GM12878 (cell line): Measurements from ENCODE around the gene NAA10. TPM values are rescaled to one million over a fixed set of nuclear protein-coding genes. Genes with fewer than 3 reads are reported as not detected.

ENCODE experiments used
- ATF7 ChIP-seq: fragments of 450-650 bp; IDR thresholded peaks from 2 replicates; pipeline ENCODE4 v1.6.1; 2016; ENCODE audit warnings: low read depth, mild to moderate bottlenecking
- CBFB ChIP-seq: IDR thresholded peaks from 2 replicates; pipeline ENCODE4 v1.6.1; 2016; ENCODE audit warnings: antibody characterized with exemption, low read depth
- CBX3 ChIP-seq: fragments of 200-600 bp; sonication (generic); IDR thresholded peaks from 2 replicates; pipeline ENCODE4 v1.6.1; 2016; ENCODE audit warnings: low read depth, borderline replicate concordance
- CHD1 ChIP-seq: IDR thresholded peaks from 2 replicates; pipeline ENCODE4 v1.6.1; 2012; ENCODE audit warnings: low read depth, low read length, improper control_type of control experiment
- CHD4 ChIP-seq: fragments of 200-600 bp; sonication (generic); IDR thresholded peaks from 2 replicates; pipeline ENCODE4 v1.6.1; 2016; ENCODE audit warnings: mild to moderate bottlenecking
- CREM ChIP-seq: IDR thresholded peaks from 2 replicates; pipeline ENCODE4 v1.6.1; 2014; ENCODE audit warnings: antibody characterized with exemption, low read depth
- EED ChIP-seq: sonication (generic); IDR thresholded peaks from 2 replicates; pipeline ENCODE4 v1.6.1; 2016; ENCODE audit warnings: antibody characterized with exemption, low read depth
- EP300 ChIP-seq, 2 experiments: fragments of 150-350 bp in 1 of 2; IDR thresholded peaks; 2 replicates each; pipeline ENCODE4 v1.6.1; 2011 to 2012; ENCODE audit warnings: low read depth in 2 of 2, low read length in 2 of 2, borderline replicate concordance in 1 of 2, improper control_type of control experiment in 1 of 2, inconsistent platforms in 1 of 2; ENCODE audit not compliant: control insufficient read depth in 1 of 2
- ESRRA ChIP-seq: IDR thresholded peaks from 2 replicates; pipeline ENCODE4 v1.6.1; 2012; ENCODE audit warnings: mild to moderate bottlenecking, low read length, improper control_type of control experiment
- FOXK2 ChIP-seq: fragments of 450-650 bp; IDR thresholded peaks from 2 replicates; pipeline ENCODE4 v1.6.1; 2017; ENCODE audit warnings: mild to moderate bottlenecking, moderate library complexity
- HDAC2 ChIP-seq: fragments of 200-600 bp; sonication (generic); IDR thresholded peaks from 2 replicates; pipeline ENCODE4 v1.6.1; 2017
- IKZF1 ChIP-seq: fragments of 450-650 bp; conservative IDR thresholded peaks from 2 replicates; pipeline ENCODE4 v1.6.1; 2017; ENCODE audit warnings: antibody characterized with exemption, mild to moderate bottlenecking
- KDM1A ChIP-seq: fragments of 200-600 bp; sonication (generic); IDR thresholded peaks from 2 replicates; pipeline ENCODE4 v1.6.1; 2016; ENCODE audit warnings: borderline replicate concordance
- KLF5 ChIP-seq: fragments of 450-650 bp; IDR thresholded peaks from 2 replicates; pipeline ENCODE4 v1.6.1; 2014; ENCODE audit warnings: mild to moderate bottlenecking; ENCODE audit not compliant: partially characterized antibody
- MEF2B ChIP-seq: fragments of 450-650 bp; IDR thresholded peaks from 2 replicates; pipeline ENCODE4 v1.6.1; 2018; ENCODE audit warnings: mild to moderate bottlenecking, moderate library complexity; ENCODE audit not compliant: partially characterized antibody, poor library complexity, severe bottlenecking
- MYB ChIP-seq: fragments of 150-350 bp; IDR thresholded peaks from 2 replicates; pipeline ENCODE4 v1.6.1; 2014; ENCODE audit warnings: mild to moderate bottlenecking, low read depth, low read length, borderline replicate concordance
- MYC ChIP-seq: IDR thresholded peaks from 2 replicates; pipeline ENCODE4 v1.6.1; 2011; ENCODE audit warnings: mild to moderate bottlenecking, low read length, moderate library complexity, inconsistent platforms; ENCODE audit not compliant: insufficient read depth, insufficient replicate concordance, insufficient read length, severe bottlenecking
- NBN ChIP-seq: fragments of 450-650 bp; IDR thresholded peaks from 2 replicates; pipeline ENCODE4 v1.6.1; 2016
- NFYA ChIP-seq: IDR thresholded peaks from 2 replicates; pipeline ENCODE4 v1.6.1; 2011; ENCODE audit warnings: low read depth, mild to moderate bottlenecking, low read length, improper control_type of control experiment, borderline replicate concordance
- NR2C1 ChIP-seq: fragments of 450-650 bp; IDR thresholded peaks from 2 replicates; pipeline ENCODE4 v1.6.1; 2017; ENCODE audit warnings: antibody characterized with exemption, mild to moderate bottlenecking, moderate library complexity
- POLR2AphosphoS5 ChIP-seq: IDR thresholded peaks from 2 replicates; pipeline ENCODE4 v1.6.1; 2011; ENCODE audit warnings: mild to moderate bottlenecking, low read length, inconsistent platforms
- RFX5 ChIP-seq: IDR thresholded peaks from 2 replicates; pipeline ENCODE4 v1.6.1; 2011; ENCODE audit warnings: low read depth, low read length, improper control_type of control experiment
- SREBF1 ChIP-seq: IDR thresholded peaks from 2 replicates; pipeline ENCODE4 v1.6.1; 2012; ENCODE audit warnings: mild to moderate bottlenecking, low read length
- ZNF24 ChIP-seq: fragments of 450-650 bp; IDR thresholded peaks from 2 replicates; pipeline ENCODE4 v1.6.1; 2017; ENCODE audit warnings: antibody characterized with exemption, mild to moderate bottlenecking
- polyA plus RNA-seq, 11 experiments: library from polyadenylated mRNA; depleted of rRNA in 4 of 11; unstranded in 6 of 11; stranded (reverse) in 5 of 11; fragments of >200 nt; fragmentation: Nextera tagmentation in 4 of 11; fragmentation: Illumina TruSeq in 1 of 11; extraction: Ambion mirVana in 4 of 11; extraction: Trizol in 1 of 11; gene quantifications; 1 replicate in 1 of 11; 2 replicates in 10 of 11; pipeline versions ENCODE4 v1.2.1 to v1.2.3, GENCODE V29; 2011 to 2016; ENCODE audit warnings: inconsistent platforms in 2 of 11, missing spikeins in 2 of 11, low read depth in 1 of 11
- total RNA-seq, 4 experiments: library from RNA; depleted of rRNA in 3 of 4; stranded (reverse); fragments of >200 nt in 3 of 4; fragmentation: Illumina TruSeq in 1 of 4; extraction: Trizol in 1 of 4; gene quantifications; 2 replicates each; pipeline versions ENCODE4 v1.2.1 to v1.2.3, GENCODE V29; 2013 to 2021
- TF ChIP-seq, protein P1 (sequence below): fragments of 450-650 bp; formaldehyde crosslinking; IDR thresholded peaks from 2 replicates; pipeline ENCODE4 v1.4.0; 2022; ENCODE audit warnings: mild to moderate bottlenecking, moderate library complexity
- TF ChIP-seq, protein P2 (sequence below): fragments of 450-650 bp; IDR thresholded peaks from 2 replicates; pipeline ENCODE4 v1.6.1; 2017; ENCODE audit warnings: mild to moderate bottlenecking
- TF ChIP-seq, protein P3 (sequence below): IDR thresholded peaks from 2 replicates; pipeline ENCODE4 v1.6.1; 2012; ENCODE audit warnings: low read depth, low read length, improper control_type of control experiment
- TF ChIP-seq, protein P4 (sequence below): IDR thresholded peaks from 2 replicates; pipeline ENCODE4 v1.6.1; 2012; ENCODE audit warnings: low read length, inconsistent platforms

The NAA10 gene
- total and polyA plus RNA-seq, 10 of the 15 experiments (the other 5 are each of a cell fraction or from before 2014, with no cell fraction given) = 7.9 to 212 (median 98.9) TPM

DNA sequence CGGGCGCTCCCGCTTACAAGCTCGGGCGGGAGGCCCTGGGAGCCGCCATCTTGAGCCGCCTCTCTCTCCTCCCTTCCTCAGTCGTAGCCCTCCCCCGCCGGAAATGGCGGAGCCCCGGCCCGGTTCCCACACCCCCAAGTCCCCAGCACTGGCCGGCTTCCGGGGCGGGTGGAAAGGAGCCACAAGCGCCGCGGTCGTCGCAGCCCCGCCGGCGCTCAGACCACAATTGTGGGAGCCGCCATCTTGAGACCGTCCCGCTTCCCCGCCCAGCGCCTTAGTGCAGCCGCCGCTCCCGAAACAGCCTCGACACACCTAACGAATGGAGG lies 36.2 kb upstream of the NAA10 start (continued):
- TF ChIP-seq, protein P1, sequence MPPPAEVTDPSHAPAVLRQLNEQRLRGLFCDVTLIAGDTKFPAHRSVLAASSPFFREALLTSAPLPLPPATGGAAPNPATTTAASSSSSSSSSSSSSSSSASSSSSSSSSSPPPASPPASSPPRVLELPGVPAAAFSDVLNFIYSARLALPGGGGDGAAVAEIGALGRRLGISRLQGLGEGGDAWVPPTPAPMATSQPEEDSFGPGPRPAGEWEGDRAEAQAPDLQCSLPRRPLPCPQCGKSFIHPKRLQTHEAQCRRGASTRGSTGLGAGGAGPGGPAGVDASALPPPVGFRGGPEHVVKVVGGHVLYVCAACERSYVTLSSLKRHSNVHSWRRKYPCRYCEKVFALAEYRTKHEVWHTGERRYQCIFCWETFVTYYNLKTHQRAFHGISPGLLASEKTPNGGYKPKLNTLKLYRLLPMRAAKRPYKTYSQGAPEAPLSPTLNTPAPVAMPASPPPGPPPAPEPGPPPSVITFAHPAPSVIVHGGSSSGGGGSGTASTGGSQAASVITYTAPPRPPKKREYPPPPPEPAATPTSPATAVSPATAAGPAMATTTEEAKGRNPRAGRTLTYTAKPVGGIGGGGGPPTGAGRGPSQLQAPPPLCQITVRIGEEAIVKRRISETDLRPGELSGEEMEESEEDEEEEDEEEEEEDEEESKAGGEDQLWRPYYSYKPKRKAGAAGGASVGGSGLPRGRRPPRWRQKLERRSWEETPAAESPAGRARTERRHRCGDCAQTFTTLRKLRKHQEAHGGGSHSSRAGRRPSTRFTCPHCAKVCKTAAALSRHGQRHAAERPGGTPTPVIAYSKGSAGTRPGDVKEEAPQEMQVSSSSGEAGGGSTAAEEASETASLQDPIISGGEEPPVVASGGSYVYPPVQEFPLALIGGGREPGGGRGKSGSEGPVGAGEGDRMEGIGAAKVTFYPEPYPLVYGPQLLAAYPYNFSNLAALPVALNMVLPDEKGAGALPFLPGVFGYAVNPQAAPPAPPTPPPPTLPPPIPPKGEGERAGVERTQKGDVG (CRISPR knock-in tag) = no peak
- TF ChIP-seq NFYA (no peak), EP300 (IDR thresholded peaks at IDR 0.05; ENCODE audit: borderline replicate concordance in 1 of 2, control insufficient read depth in 1 of 2, low read depth in 2 of 2, low read length in 2 of 2) (no peak), POLR2AphosphoS5 (peak; percentile 73; the same call in 1 of the 2 replicates), MYB (no peak), ATF7 (no peak), SREBF1 (no peak), MEF2B (no peak), CBX3 (no peak), NBN (no peak), CHD4 (no peak), HDAC2 (no peak), IKZF1 (peak; percentile 94), NR2C1 (no peak), FOXK2 (no peak), ESRRA (no peak), CREM (peak; percentile 43; the same call in 1 of the 2 replicates), EED (no peak), ZNF24 (no peak), KDM1A (no peak), CHD1 (no peak), MYC (no peak), CBFB (no peak), RFX5 (no peak), KLF5 (no peak)
- TF ChIP-seq, protein P2, sequence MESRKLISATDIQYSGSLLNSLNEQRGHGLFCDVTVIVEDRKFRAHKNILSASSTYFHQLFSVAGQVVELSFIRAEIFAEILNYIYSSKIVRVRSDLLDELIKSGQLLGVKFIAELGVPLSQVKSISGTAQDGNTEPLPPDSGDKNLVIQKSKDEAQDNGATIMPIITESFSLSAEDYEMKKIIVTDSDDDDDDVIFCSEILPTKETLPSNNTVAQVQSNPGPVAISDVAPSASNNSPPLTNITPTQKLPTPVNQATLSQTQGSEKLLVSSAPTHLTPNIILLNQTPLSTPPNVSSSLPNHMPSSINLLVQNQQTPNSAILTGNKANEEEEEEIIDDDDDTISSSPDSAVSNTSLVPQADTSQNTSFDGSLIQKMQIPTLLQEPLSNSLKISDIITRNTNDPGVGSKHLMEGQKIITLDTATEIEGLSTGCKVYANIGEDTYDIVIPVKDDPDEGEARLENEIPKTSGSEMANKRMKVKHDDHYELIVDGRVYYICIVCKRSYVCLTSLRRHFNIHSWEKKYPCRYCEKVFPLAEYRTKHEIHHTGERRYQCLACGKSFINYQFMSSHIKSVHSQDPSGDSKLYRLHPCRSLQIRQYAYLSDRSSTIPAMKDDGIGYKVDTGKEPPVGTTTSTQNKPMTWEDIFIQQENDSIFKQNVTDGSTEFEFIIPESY = no peak
- TF ChIP-seq, protein P3, sequence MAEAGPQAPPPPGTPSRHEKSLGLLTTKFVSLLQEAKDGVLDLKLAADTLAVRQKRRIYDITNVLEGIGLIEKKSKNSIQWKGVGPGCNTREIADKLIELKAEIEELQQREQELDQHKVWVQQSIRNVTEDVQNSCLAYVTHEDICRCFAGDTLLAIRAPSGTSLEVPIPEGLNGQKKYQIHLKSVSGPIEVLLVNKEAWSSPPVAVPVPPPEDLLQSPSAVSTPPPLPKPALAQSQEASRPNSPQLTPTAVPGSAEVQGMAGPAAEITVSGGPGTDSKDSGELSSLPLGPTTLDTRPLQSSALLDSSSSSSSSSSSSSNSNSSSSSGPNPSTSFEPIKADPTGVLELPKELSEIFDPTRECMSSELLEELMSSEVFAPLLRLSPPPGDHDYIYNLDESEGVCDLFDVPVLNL = no peak
- TF ChIP-seq, protein P4, sequence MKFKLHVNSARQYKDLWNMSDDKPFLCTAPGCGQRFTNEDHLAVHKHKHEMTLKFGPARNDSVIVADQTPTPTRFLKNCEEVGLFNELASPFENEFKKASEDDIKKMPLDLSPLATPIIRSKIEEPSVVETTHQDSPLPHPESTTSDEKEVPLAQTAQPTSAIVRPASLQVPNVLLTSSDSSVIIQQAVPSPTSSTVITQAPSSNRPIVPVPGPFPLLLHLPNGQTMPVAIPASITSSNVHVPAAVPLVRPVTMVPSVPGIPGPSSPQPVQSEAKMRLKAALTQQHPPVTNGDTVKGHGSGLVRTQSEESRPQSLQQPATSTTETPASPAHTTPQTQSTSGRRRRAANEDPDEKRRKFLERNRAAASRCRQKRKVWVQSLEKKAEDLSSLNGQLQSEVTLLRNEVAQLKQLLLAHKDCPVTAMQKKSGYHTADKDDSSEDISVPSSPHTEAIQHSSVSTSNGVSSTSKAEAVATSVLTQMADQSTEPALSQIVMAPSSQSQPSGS = no peak
